CD4-positive, alpha-beta memory T cell (primary cell): ENCODE measurements around the gene KDM1A. TPM values are rescaled to one million over a fixed set of nuclear protein-coding genes. Genes with fewer than 3 reads are reported as not detected.
A peak's percentile ranks its signal among the peaks of the same experiment; 100 is the strongest.

Experiments
- CTCF ChIA-PET: fragments of 350-600 bp; sonication (Branson Sonifier 250); formaldehyde crosslinking; loops from one replicate; lab custom pipeline; 2021; ENCODE audit warnings: inconsistent platforms; ENCODE audit not compliant: partially characterized antibody; lab: Charles Lee
- POLR2A ChIA-PET: fragments of 350-600 bp; sonication (Branson Sonifier 250); formaldehyde crosslinking; loops from one replicate; lab custom pipeline; 2021; ENCODE audit not compliant: partially characterized antibody; lab: Charles Lee
- DNase-seq, 5 donors: peaks; one replicate each; pipeline versions ENCODE4 v3.0.0 to v3.0.0-alpha.2; 2020 to 2022; ENCODE audit warnings: mixed read lengths in 1 of 5
- H3K27ac ChIP-seq: one replicate; pipeline ENCODE4 v1.7.0; 2013; ENCODE audit warnings: low read depth, low read length
- H3K27me3 ChIP-seq: 2 replicates; pipeline ENCODE4 v1.7.0; 2013; ENCODE audit warnings: mild to moderate bottlenecking, low read length, moderate library complexity; ENCODE audit not compliant: insufficient read depth
- H3K36me3 ChIP-seq: 2 replicates; pipeline ENCODE4 v1.7.0; 2013; ENCODE audit warnings: mild to moderate bottlenecking, low read length, moderate library complexity; ENCODE audit not compliant: insufficient read depth
- H3K4me1 ChIP-seq: 2 replicates; pipeline ENCODE4 v1.7.0; 2013; ENCODE audit warnings: mild to moderate bottlenecking, low read length, moderate library complexity; ENCODE audit not compliant: insufficient read depth
- H3K4me3 ChIP-seq, 2 donors: one replicate each; pipeline ENCODE4 v1.7.0; 2013; ENCODE audit warnings: low read length in 2 of 2, mild to moderate bottlenecking in 1 of 2
- H3K9me3 ChIP-seq, 2 donors: one replicate each; pipeline ENCODE4 v1.7.0; 2013; ENCODE audit warnings: low read length in 2 of 2, control low read depth in 1 of 2; ENCODE audit not compliant: control insufficient read depth in 1 of 2
- H3K27ac Mint-ChIP-seq, 7 donors: one replicate each; pipeline ENCODE4 v1.8.0; 2020 to 2021; ENCODE audit warnings: mixed read lengths in 7 of 7, mild to moderate bottlenecking in 6 of 7, inconsistent platforms in 3 of 7, moderate library complexity in 3 of 7
- H3K27me3 Mint-ChIP-seq, 2 donors: one replicate each; pipeline ENCODE4 v1.8.0; 2020 to 2021; ENCODE audit warnings: mixed read lengths in 2 of 2
- H3K36me3 Mint-ChIP-seq, 2 donors: one replicate each; pipeline ENCODE4 v1.8.0; 2020 to 2021; ENCODE audit warnings: mixed read lengths in 2 of 2, inconsistent platforms in 1 of 2, mild to moderate bottlenecking in 1 of 2
- H3K4me1 Mint-ChIP-seq, 4 donors: one replicate each; pipeline ENCODE4 v1.8.0; 2020 to 2021; ENCODE audit warnings: mixed read lengths in 4 of 4, mild to moderate bottlenecking in 1 of 4
- H3K4me3 Mint-ChIP-seq, 8 donors: one replicate each; pipeline ENCODE4 v1.8.0; 2020 to 2021; ENCODE audit warnings: mixed read lengths in 8 of 8, mild to moderate bottlenecking in 7 of 8, moderate library complexity in 6 of 8, inconsistent platforms in 3 of 8
- H3K9me3 Mint-ChIP-seq, 8 donors: one replicate each; pipeline ENCODE4 v1.8.0; 2020 to 2021; ENCODE audit warnings: mixed read lengths in 8 of 8, mild to moderate bottlenecking in 5 of 8, inconsistent platforms in 3 of 8, moderate library complexity in 1 of 8
- intact Hi-C: fragments of 100-400 bp; cut with micrococcal nuclease; formaldehyde crosslinking; loops from one replicate; pipeline ENCODE4 v1.15.1; 2023
- polyA plus RNA-seq, 2 donors: library from polyadenylated mRNA; unstranded; fragments of 300-500 nt; fragmentation: Illumina TruSeq; gene quantifications; one replicate each; pipeline ENCODE4 v1.2.3, GENCODE V29; 2021
- total RNA-seq, 2 experiments: library from RNA; stranded (reverse); gene quantifications; one replicate each; pipeline ENCODE4 v1.2.3, GENCODE V29; 2021

KDM1A gene
- total and polyA plus RNA-seq, 4 experiments from 2014 or later, result 39.6 to 47.2 (median 43.2) TPM

- Histone ChIP-seq H3K36me3 (peaks cover 2% of the 10 kb centered on the region), H3K9me3 (no peaks in the 10 kb centered on the region), H3K4me1 (peaks cover 54% of the 10 kb centered on the region), H3K4me3 (no peak overlapping the region), H3K27me3 (no peaks in the 10 kb centered on the region), H3K27ac (peak overlapping the region; percentile 13)
- Mint-ChIP-seq H3K27me3 (no peaks in the 10 kb centered on the region), H3K9me3 (no peaks in the 10 kb centered on the region), H3K36me3 (peaks cover 4 to 15% of the 10 kb centered on the region in 2 donors), H3K27ac (peak overlapping the region; percentile 64 to 97 (median 89)), H3K4me1 (peaks cover 39 to 74% (median 53%) of the 10 kb centered on the region in 4 donors), H3K4me3 (peak overlapping the region in 1 of 8 donors; percentile 52)
- ChIA-PET POLR2A (interaction anchor here (2.1 to 3.4 kb wide), 4 partner anchors 11 to 82 kb away, joined by 11 to 49 read pairs (median 22); no protein-coding TSS in a partner anchor), CTCF (interaction anchor here (1.0 to 13.6 kb wide), 5 partner anchors 10 to 83 kb away, joined by 3 to 694 read pairs (median 44); partner anchors contain the start of gene LUZP1)
- intact Hi-C loops, result loop anchor here (2.0 to 5.0 kb wide), 2 partner anchors 17 to 45 kb away; no protein-coding TSS in a partner anchor
- DNase-seq, result no peak
Measured at GRCh38 chr1:23101887-23102286, 82.6 kb downstream of the KDM1A start.

DNA sequence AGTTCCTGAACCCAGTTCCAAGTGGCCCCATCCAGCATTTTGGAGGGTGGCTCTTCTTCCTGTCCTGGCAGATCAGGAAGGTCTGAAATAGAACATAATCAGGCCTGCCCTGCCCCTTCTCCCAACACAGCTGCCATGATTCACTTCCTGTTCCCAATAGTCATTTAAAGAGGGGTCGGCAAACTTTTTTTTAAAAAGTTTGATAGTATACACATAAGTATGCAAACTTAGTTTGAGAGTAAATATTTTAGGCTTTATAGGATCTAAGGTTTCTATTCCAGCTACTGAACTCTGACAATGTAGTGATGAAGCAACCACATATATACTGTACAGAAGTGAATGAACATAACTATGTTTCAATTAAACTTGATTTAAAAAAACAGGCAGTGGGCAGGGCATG is 83.0 kb downstream of the KDM1A start:
- no peaks in the 10 kb centered on the region for H3K9me3 ChIP-seq
- no peaks in the 10 kb centered on the region for H3K27me3 ChIP-seq
- no peak for DNase-seq
- ChIA-PET POLR2A (interaction anchor here (1.0 to 3.4 kb wide), 7 partner anchors 11 to 82 kb away, joined by 5 to 49 read pairs (median 19); partner anchors contain the start of gene LUZP1), CTCF (interaction anchor here (0.9 to 13.6 kb wide), 6 partner anchors 9 to 82 kb away, joined by 3 to 694 read pairs (median 26); partner anchors contain the start of gene LUZP1)
- Mint-ChIP-seq H3K27ac (peak overlapping the region; percentile 64 to 97 (median 89)), H3K9me3 (no peaks in the 10 kb centered on the region), H3K27me3 (no peaks in the 10 kb centered on the region), H3K4me3 (peak overlapping the region in 2 of 8 donors; percentile 4 to 52), H3K4me1 (peaks cover 41 to 77% (median 53%) of the 10 kb centered on the region in 4 donors), H3K36me3 (peaks cover 8 to 17% of the 10 kb centered on the region in 2 donors)
- peaks cover 3% of the 10 kb centered on the region for H3K36me3 ChIP-seq
- intact Hi-C loops, result loop anchor here (5.0 kb wide), 1 partner anchor 45 kb away; no protein-coding TSS in a partner anchor
- H3K4me1 ChIP-seq, result peaks cover 54% of the 10 kb centered on the region
- H3K27ac ChIP-seq, result no peak overlapping the region
- no peak overlapping the region for H3K4me3 ChIP-seq

DNA sequence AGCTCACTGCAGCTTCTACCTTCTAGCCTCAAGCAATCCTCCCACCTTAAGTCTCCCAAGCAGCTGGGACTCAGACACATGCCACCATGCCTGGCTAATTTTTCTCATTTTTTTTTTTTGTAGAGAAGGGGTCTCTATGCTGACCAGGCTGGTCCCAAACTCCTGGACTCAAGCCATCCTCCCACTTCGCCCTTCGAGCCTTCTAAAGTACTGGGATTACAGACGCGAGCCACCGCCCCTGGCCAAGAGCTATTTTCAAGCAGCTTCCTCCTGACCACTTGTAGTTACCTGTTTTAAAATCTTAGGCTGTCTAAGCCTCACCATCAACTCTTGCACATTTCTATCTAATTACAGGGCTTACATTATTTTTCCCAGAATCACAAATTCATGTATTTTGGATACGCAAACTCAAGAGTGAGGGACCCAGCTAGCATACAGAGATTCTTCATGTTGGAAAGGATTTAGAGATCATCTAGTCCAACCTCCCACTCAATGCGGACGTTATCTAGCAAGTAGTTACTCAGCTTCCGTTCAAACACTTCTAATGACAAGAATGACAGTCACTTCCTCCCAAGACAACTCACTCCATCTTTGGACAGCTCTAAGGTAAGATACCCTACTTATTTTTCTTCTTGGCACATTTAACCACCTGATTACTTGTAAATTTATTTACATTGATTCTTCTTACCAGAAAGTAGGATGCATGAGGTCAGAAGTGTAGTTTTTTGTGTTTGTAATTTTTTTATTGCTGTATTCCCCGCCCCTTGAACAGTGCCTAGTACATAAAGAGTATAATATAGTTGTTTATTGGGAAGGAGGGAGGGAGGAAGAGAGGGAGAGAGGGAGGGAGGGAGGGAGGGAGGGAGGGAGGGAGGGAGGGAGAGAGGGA is 84.0 kb downstream of the KDM1A start:
- Mint-ChIP-seq H3K36me3 (peaks cover 16 to 21% of the 10 kb centered on the region in 2 donors), H3K9me3 (no peaks in the 10 kb centered on the region), H3K4me1 (peaks cover 42 to 73% (median 50%) of the 10 kb centered on the region in 4 donors), H3K27me3 (no peaks in the 10 kb centered on the region), H3K4me3 (peak overlapping the region; percentile 55 to 88 (median 75)), H3K27ac (peak overlapping the region; percentile 89 to 98 (median 96))
- H3K4me3 ChIP-seq, result no peak overlapping the region
- peaks cover 3% of the 10 kb centered on the region for H3K36me3 ChIP-seq
- no peaks in the 10 kb centered on the region for H3K27me3 ChIP-seq
- DNase-seq, result peak; percentile 43 to 62 (median 60)
- H3K4me1 ChIP-seq, result peaks cover 54% of the 10 kb centered on the region
- intact Hi-C loops, result loop anchor here (5.0 kb wide), 1 partner anchor 44 kb away; no protein-coding TSS in a partner anchor
- peak overlapping the region; percentile 51 for H3K27ac ChIP-seq
- ChIA-PET POLR2A (interaction anchor here (0.7 to 3.4 kb wide), 11 partner anchors 10 to 265 kb away, joined by 3 to 49 read pairs (median 7); partner anchors contain the start of genes HNRNPR and LUZP1), CTCF (interaction anchor here (0.7 to 13.6 kb wide), 8 partner anchors 8 to 241 kb away, joined by 3 to 694 read pairs (median 6); partner anchors contain the start of genes HNRNPR and LUZP1)
- H3K9me3 ChIP-seq, result no peaks in the 10 kb centered on the region

DNA sequence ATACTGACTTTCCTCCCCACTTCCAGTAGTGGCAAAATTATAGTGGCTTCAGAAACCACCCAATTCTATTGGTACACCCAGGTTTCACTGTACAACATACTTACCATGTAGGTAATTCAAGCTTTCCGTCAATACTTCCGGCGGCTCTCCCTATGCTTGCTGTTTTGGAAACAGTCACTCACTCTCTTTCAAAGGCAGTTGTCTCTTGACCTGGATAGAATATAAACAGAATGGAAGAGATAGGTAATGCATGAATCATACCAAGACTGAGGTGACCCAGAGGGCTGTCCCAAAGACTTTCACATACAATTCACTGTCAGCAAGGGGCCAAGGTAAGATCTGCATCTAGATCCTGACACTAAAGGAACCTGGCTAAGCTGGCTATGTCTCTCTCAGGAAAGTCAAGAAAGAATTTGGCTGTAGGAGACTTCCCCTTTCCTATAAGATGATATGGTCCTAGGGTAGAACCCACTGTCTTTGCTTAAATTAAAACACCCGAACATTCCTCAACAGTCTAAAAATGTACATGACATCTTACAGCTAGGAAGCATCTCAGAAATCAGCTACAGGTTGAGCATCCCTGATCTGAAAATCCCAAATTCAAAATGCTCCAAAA is 89.8 kb downstream of the KDM1A start:
- Histone ChIP-seq H3K9me3 (no peaks in the 10 kb centered on the region), H3K27me3 (no peaks in the 10 kb centered on the region), H3K27ac (no peak overlapping the region), H3K36me3 (peaks cover 3% of the 10 kb centered on the region), H3K4me1 (peaks cover 55% of the 10 kb centered on the region), H3K4me3 (no peak overlapping the region)
- Mint-ChIP-seq H3K36me3 (peaks cover 23 to 26% of the 10 kb centered on the region in 2 donors), H3K4me3 (peak overlapping the region in 5 of 8 donors; percentile 2 to 74 (median 31)), H3K4me1 (peaks cover 38 to 73% (median 45%) of the 10 kb centered on the region in 4 donors), H3K27ac (peak overlapping the region in 6 of 7 donors; percentile 6 to 88 (median 62)), H3K9me3 (peaks cover 0 to 3% (median 0%) of the 10 kb centered on the region in 8 donors), H3K27me3 (no peaks in the 10 kb centered on the region)
- intact Hi-C loops, result no loop called here
- ChIA-PET CTCF (interaction anchor here (0.9 to 10.0 kb wide), 4 partner anchors 8 to 75 kb away, joined by 3 to 74 read pairs (median 24); no protein-coding TSS in a partner anchor), POLR2A (interaction anchor here (1.0 to 5.4 kb wide), 4 partner anchors 9 to 76 kb away, joined by 4 to 37 read pairs (median 27); partner anchors contain the start of gene LUZP1)
- peak in 1 of 5 donors; percentile 66 for DNase-seq

- H3K4me3 ChIP-seq, result no peak overlapping the region
- CTCF ChIA-PET, result interaction anchor here (0.5 to 10.0 kb wide), 10 partner anchors 9 to 385 kb away, joined by 3 to 74 read pairs (median 4); no protein-coding TSS in a partner anchor
- Mint-ChIP-seq H3K27ac (peak overlapping the region; percentile 7 to 95 (median 86)), H3K27me3 (no peaks in the 10 kb centered on the region), H3K4me3 (peak overlapping the region in 6 of 8 donors; percentile 9 to 52 (median 30)), H3K36me3 (peaks cover 22 to 26% of the 10 kb centered on the region in 2 donors), H3K9me3 (peaks cover 0 to 3% (median 0%) of the 10 kb centered on the region in 8 donors), H3K4me1 (peaks cover 46 to 81% (median 50%) of the 10 kb centered on the region in 4 donors)
- DNase-seq, result no peak
- POLR2A ChIA-PET, result interaction anchor here (0.6 to 6.2 kb wide), 7 partner anchors 7 to 69 kb away, joined by 3 to 37 read pairs (median 19); partner anchors contain the start of gene LUZP1
- H3K9me3 ChIP-seq, result no peaks in the 10 kb centered on the region
- H3K27ac ChIP-seq, result peak overlapping the region; percentile 53
- H3K27me3 ChIP-seq, result no peaks in the 10 kb centered on the region
- peaks cover 3% of the 10 kb centered on the region for H3K36me3 ChIP-seq
- intact Hi-C loops, result no loop called here
- peaks cover 66% of the 10 kb centered on the region for H3K4me1 ChIP-seq
Measured at GRCh38 chr1:23110391-23110790, 91.1 kb downstream of the KDM1A start.
